ENCODE results near the gene ERGIC3.
"Not testable (repeated sequence)": the region's sequence is repeated elsewhere in the genome, so short reads cannot be mapped to it uniquely, and the experiment has no call there.

The ERGIC3 gene

GRCh38 chr20:35541783-35542662, at the start of gene ERGIC3:
ERGIC3 (plus strand) TSS chr20:35542078; CDS start chr20:35542098, 20 bp downstream.
- peak; percentile 98 for DNase-seq

- no peak for DNase-seq
These were observed 49.5 kb upstream of the ERGIC3 start for GRCh38 chr20:35492352-35492751.

DNA sequence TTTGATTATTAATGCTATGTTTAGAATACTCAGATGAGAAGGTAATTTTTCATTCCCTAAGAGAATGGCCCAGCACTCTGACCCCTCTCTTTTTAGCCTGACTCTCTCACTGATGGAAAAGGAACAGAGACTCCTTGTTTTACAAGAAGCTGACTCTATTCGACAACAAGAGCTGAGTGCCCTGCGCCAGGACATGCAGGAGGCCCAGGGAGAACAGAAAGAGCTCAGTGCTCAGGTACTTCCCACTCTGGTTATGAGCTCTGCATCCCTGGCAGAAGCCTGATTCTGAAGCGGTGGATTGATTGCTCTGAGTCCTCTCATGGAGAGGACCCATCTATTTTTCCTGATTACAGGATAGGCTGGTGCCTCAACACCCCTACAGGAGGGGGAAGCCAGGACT, 45.4 kb upstream of the ERGIC3 start:
- no peak for DNase-seq

- DNase-seq = no peak
These were observed 44.6 kb upstream of the ERGIC3 start for GRCh38 chr20:35497320-35497719.

GRCh38 chr20:35497780-35498189, 44.1 kb upstream of the ERGIC3 start:
- no peak for DNase-seq

DNA sequence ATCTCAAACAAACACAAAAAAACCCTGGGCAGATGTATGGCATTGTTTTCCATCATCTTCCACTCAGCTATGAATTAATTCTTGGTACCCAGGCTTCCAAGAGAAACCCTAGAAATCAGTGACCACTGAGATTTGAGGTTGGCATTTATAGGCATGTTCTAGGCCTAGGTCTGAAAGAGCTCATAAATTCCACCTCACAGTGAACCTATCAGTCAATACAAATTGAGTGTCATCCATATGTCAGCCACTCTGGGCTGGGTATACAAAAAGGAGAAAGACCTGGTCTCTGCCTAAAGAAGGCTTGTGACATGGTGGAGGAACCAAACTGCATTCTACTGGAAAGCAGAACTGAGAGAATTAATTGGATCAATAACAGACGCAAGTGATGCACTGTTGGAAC, 42.6 kb upstream of the ERGIC3 start:
- DNase-seq = no peak

DNA sequence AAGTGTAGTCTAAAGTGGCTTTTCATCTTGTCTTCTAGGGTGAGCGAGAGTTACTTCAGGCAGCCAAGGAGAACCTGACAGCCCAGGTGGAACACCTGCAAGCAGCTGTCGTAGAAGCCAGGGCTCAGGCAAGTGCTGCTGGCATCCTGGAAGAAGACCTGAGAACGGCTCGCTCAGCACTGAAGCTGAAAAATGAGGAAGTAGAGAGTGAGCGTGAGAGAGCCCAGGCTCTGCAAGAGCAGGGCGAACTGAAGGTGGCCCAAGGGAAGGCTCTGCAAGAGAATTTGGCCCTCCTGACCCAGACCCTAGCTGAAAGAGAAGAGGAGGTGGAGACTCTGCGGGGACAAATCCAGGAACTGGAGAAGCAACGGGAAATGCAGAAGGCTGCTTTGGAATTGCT, 39.5 kb upstream of the ERGIC3 start:
- DNase-seq = no peak

- no peak for DNase-seq
These were observed 38.6 kb upstream of the ERGIC3 start for GRCh38 chr20:35503281-35503680.

- no peak for DNase-seq
These were observed 37.9 kb upstream of the ERGIC3 start for GRCh38 chr20:35503841-35504561.

DNA sequence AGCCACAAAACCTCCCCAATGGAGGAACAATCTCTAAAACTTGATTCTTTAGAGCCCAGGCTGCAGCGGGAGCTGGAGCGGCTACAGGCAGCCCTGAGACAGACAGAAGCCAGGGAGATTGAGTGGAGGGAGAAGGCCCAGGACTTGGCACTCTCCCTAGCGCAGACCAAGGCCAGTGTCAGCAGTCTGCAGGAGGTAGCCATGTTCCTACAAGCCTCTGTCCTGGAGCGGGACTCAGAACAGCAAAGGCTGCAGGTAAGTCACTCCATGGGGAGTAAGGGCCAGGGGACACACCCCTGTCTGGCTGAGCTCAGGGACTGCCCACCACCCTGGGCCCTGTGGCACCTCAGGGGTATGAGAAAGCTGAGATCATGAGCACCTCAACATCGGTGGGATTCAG, 37.1 kb upstream of the ERGIC3 start:
- DNase-seq = no peak

DNA sequence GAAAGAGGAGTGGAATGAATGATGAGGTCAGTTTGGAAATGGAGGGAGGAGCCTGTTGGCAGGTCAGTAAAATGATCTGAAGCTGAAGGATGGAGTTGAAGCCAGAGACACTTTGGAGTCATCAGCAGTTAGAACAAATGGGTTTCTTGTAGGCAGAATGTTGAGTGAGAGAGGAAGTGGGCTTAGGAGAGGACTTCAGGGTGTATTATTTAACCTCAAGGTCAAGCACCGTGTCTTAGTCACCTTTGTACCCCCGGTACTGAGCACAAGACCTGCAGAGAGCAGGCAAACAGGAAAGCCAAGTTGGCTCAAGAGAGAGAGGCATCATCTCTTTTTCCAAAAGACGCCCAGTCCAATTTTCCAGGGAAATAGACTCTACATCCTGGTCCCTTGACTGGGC, 35.7 kb upstream of the ERGIC3 start:
- no peak for DNase-seq

GRCh38 chr20:35506872-35507638, 34.8 kb upstream of the ERGIC3 start:
- no peak for DNase-seq

GRCh38 chr20:35508493-35509218, 33.2 kb upstream of the ERGIC3 start:
- DNase-seq = no peak

GRCh38 chr20:35510951-35511735, 30.7 kb upstream of the ERGIC3 start:
- no peak for DNase-seq

- no peak for DNase-seq
These were observed 30.0 kb upstream of the ERGIC3 start for GRCh38 chr20:35511814-35512420.

GRCh38 chr20:35514371-35514932, 27.4 kb upstream of the ERGIC3 start:
- DNase-seq = no peak

DNA sequence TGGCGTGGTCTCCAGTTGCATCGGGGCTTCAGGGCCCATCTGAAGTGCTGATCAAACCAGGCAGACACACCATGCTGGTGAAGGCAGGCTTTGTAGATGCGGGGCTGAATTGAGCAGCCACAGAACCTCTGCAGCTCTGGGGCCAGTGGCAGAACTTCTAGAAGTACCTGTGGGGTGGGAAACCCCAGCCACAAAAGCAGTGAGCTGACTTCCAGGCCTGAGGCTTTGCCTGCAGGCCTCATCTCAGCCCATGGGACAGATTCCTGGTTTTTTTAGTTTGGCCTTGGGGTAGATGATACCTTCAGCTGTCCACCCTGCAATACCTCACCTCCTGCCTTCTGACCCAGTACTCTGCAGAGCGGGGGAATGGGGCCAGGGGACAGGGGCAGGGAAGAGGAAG, 26.5 kb upstream of the ERGIC3 start:
- no peak for DNase-seq

GRCh38 chr20:35515949-35516645, 25.8 kb upstream of the ERGIC3 start:
- DNase-seq = no peak

DNA sequence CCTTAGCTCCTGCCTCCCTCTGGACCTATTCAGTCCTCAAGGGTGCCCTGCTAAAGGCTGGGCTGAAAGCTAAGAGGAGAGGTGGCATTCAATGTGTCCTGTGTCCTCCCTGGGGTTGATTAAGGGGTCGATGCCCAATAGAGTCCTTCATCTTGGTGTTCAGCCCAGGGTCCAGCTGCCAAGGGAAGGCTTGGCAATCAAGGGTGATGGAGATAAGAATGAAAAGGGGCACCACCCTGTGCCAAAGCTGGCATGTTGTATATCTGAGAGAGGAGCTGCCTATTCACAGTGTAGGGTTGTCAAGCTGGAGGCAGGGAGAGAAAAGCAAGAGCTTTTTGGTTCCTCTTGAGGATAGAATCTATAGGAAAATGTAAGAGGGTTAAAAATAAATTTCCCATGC, 24.8 kb upstream of the ERGIC3 start:
- DNase-seq = no peak

GRCh38 chr20:35517767-35518166, 24.1 kb upstream of the ERGIC3 start:
- not testable (repeated sequence) for DNase-seq

Data from activated naive CD4-positive, alpha-beta T cell treated with Interleukin-2 at 50 U/mL for 16 hours (primary cell).